HG02970 (cell line): Measurements from ENCODE around the gene SPAG7.

Experiments used
- ATAC-seq: cut with Tn5 transposase; IDR thresholded peaks from one replicate; pipeline ENCODE4 v1.9.1; 2021; ENCODE audit warnings: mild to moderate bottlenecking, moderate library complexity, moderate number of reproducible peaks; ENCODE audit not compliant: unreplicated experiment, low FRiP score

The SPAG7 gene, protein sequence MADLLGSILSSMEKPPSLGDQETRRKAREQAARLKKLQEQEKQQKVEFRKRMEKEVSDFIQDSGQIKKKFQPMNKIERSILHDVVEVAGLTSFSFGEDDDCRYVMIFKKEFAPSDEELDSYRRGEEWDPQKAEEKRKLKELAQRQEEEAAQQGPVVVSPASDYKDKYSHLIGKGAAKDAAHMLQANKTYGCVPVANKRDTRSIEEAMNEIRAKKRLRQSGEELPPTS

DNA sequence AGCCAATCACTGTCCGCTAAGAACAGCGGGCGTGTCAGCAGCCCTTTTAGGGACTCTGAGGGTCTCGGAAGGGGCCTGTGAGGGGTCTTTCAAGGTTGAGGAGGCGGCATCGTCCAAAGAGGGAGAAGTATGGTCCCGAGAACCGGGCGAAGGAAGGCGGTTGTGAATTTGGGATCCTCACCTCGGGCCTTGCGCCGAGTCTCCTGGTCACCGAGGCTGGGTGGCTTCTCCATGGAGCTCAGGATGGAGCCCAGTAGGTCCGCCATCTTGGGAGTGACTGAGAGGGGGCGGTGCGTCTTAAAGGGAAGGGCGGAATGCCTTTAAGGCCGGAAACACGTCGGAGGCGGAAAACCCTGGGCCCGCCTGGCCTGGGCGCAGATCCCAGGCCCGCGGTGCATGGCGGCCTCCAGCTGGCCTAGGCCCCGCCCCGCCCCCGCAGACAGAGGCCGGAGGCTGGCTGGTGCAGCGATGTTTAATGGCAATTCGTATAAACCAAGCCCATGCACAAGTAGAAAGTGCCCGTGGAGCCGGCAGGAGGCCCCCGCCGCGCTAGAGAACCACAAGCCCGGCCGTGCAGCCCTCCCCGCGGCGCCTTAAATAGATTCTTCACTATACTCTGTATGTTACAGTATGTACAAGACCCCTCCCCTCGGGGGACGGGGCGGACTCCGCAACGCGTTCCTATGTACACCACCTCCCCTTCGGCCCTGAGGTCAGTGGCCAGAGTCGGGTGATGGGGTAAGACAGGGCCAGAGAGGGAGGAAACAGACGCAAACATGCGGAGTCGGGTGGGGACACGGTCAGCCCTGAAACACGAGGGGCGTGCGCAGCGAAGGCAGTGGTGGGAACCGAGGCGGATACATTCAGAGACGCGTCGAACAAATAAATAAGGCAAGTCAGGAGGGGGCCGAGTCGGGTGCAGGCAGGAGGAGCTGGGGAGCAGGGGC lies at the start of gene SPAG7:
Gene SPAG7, minus strand, starts transcription at position 279 of the 947 bp plus-strand sequence. Its CDS starts 13 bp downstream, at position 266.
- peak; percentile 58 for ATAC-seq

DNA sequence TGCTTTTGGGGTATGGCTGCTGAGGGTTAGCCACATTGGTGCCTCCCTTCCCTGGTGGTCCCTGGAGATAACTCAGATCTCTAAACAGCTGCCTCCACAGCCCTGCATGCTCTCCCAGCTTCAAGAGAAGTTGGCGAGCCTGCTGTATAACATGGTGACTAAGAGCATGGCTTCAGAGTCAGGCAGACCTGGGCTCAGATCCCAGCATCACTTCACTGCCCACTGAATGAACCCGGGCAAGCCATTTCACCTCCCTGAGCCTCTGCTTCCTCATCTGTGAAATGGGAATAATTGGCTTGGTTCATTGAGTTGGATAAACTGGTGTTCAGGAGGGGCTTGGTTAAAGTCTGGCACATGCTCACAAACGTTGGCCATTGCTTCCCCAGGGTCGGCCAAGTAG lies 46.7 kb upstream of the SPAG7 start:
- ATAC-seq: no peak

DNA sequence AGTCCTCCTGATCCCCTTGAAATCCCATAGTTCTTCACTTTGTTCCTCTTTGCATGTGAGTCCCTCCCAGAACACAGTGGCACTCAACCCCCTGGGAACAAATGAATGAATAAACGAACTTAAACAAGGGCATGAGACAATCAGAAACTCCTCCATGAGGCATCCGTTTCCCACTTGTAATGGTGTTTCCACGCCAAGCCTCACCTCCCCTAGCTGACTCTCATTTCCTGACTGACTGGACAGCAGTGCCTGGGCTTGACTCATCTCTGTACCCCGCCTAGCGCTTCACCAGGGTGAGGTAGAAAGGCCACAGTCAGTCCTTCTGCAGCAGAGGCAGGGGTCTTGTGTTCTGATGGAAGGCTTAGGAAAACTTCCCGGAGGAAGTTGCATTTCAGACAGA lies 44.3 kb upstream of the SPAG7 start:
- no peak for ATAC-seq

DNA sequence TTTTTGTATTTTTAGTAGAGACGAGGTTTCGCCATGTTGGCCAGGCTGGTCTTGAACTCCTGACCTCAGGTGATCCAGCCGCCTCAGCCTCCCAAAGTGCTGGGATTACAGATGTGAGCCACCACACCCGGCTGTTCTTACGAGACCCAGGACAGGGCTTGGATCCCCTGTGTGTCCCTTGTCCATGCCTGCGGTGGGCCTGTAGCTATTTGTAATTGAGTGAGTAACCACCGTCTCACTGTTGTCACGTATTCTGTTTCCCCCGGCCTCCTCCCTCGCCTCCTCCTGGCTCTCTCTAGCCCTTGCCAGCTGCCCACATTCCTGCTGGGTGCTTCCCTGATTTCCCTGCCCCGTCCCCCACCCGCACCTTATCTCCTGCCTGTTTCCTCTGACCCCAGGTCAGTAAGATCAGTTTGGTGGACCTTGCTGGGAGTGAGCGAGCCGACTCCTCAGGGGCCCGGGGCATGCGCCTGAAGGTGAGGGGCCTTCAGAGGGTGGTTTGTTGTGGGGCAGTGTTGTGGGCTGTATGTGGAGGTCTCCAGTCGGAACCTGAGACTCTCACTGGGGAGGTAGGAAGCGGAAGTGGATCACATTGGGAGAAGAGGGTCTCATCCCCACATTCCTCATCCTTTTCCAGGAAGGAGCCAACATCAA lies 35.7 kb upstream of the SPAG7 start:
- no peak for ATAC-seq

DNA sequence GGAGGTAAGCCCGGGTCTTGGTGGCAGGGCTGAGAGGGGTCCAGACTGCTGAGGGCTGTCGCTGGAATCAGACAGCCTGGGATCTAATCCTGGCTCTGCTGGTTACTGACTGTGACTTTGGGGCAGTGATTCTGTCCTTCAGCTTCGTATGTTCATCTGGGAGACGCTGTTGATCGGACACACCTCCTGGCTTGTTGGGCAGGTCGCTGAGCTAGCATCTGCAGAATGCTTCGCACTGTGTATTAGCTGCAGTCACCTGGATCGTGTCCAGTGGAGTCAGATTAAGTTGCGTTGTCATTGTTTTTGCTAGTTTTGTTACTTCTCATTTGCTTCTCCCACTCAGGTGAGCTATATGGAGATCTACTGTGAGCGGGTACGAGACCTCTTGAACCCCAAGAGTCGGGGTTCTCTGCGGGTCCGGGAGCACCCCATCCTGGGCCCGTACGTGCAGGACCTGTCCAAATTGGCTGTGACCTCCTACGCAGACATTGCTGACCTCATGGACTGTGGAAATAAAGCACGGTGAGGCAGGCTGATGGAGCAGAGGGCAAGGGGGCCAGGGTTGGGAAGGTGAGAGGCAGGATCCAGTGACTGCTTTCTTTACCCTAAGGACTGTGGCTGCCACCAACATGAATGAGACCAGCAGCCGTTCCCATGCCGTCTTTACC lies 34.6 kb upstream of the SPAG7 start:
- no peak for ATAC-seq

DNA sequence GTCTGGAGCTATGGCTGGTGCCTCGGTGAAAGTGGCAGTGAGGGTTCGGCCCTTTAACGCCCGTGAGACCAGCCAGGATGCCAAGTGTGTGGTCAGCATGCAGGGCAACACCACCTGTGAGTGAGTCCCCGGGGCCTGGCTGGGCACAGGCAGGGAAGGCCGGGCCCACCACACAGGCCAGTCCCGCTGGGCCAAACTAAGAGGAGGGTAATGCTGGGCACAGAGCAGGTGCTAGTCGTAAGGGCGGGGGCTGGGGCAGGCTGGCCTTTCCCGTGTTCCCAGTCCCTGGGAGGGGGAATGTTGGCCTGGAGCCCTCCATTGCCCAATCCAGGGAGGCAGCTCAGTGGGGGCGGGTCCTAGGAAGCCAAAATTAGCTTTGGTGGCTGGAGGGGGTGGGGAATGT lies 32.6 kb upstream of the SPAG7 start:
- ATAC-seq: no peak

DNA sequence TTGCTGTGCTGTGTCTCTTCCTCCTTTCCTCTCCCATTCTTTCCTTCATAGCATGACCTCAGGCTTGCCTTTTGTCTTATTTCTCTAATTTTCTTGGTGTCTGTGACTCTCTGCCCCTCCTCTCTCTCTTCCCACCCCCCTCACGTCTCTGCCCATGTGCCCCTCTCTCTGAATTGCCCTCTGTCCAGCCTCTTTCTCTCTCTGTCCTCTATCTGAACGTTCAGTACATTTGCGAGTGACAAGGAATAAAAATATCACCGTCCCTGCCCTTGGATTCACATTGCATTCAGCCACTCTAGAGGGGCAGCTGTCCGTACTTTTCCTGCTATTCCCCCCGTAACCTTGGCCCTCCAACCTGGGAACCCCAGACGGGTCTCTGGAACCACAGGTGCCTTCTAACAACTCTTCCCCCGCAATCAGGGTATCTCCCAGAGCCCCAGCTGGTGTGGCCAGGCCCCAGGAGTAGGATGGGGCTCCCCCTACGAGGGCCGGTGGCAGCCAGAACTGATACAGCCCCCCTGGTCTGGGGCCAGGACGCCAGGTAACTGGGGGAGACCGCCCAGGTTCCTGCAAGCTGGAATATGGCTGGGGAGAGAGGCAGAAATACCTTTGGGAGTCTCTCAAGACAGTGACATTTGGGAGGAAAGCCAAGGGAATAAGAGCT lies 31.9 kb upstream of the SPAG7 start:
- ATAC-seq: no peak

DNA sequence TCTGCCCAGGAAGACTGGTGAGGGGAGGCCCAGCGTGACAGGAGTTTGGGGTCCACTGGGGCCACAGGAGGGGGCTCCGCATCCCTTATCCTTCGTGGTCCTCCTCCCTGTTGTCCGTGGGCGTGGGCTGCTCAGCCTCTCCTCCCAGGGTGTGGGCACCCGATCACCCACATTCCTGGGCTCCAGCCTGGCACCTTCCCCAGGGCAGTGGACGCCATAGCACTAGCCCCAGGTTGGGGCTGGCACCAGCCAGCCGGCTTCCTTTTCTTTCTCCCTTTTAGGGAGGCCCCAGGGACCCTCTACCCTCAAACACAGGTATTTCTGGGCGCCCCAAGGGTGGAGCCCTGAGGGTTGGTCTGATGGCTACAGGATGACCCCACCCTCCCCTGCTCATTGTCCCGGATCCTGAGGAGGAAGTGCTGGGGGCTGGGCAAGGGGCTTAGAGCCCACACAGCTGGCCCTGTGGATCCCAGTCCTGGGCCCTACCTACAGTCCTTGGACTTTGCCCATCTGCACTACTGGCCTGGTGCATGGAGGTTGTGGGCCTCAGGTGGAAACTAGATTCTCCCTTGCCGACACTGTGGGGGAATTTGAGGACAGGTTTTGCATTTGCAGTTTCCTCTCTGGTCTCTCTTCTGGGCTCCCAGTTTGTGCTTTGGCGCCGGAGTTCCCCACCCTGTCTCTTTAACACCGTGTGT lies 31.3 kb upstream of the SPAG7 start:
- no peak for ATAC-seq

DNA sequence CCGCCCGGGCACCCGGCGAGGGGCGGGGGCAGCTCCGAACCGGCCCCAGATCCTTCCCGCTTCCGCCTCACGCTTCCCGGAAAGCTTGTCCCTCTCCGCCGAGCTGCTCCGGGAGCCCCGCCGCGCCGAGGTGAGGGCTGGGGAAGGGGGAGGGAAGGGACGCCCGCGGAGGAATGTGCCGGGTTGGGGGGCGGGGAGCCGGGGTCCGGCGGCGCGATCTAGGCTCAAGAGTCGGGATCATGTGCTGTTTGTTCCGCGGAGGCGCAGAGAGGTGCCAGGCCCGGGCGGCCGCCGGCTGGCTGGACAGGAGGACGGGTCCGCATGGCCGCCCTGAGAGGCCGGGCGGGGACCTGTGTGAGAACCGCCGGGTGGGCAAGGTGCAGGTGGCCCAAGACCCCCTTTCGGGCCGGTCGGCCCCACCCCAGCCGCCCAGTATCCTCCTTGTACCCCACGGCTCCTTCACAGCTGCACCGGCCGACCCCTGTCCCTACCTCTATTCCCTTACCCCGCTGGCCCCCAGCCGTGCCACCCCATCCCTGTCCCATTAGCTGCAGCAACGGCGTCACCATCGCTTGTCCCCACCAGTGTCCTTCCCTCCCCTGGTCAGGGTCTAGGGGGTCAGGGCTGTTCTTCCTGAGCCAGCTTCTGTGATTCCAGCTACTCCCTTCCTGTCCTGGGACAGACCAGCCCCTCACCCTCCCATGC lies 30.6 kb upstream of the SPAG7 start:
- peak; percentile 2 for ATAC-seq

DNA sequence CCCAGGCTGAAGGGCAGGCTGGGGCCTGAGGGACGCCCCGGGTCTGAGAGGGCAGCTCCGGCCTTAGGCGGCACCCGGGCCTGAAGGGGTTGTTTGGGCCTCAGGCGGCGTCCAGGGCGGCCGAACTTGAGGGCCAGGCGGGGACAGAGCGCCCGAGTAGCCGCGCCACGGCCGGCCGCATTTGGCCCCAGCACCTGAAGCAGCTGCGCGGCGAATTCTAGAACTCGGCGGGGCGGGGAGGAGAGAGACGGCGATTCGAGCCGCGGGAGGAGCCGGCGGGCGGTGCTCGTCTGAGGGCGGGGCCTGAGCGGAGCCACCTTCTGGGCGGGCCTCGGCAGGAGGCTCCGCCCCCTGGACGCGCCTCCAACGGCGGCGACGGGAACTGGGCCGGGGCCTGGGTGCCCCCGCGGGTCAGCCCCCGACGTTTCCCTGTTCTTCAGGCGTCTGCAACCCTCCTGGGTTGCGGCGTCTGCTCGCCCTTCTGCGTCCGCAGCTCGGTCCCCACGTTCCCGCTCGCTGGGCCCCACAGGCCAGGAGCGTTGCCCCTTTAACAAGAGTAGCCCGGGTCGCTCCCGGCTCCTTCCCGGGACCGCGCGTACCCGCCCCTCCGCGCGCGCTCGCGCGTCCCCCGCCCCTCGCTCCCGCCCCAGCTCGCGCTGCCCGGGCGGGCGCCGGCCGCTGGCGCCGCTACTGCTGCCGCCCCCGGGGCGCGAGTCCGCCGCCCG lies 29.8 kb upstream of the SPAG7 start, which contains the start of the genes INCA1 and KIF1C:
Gene INCA1, minus strand, starts transcription at position 221 of the 725 bp plus-strand sequence. CDS start 3,085 bp downstream, outside the sequence.
Gene KIF1C, plus strand, starts transcription at position 649 of the 725 bp plus-strand sequence. CDS start 2,297 bp downstream, outside the sequence.
- ATAC-seq: peak; percentile 89

DNA sequence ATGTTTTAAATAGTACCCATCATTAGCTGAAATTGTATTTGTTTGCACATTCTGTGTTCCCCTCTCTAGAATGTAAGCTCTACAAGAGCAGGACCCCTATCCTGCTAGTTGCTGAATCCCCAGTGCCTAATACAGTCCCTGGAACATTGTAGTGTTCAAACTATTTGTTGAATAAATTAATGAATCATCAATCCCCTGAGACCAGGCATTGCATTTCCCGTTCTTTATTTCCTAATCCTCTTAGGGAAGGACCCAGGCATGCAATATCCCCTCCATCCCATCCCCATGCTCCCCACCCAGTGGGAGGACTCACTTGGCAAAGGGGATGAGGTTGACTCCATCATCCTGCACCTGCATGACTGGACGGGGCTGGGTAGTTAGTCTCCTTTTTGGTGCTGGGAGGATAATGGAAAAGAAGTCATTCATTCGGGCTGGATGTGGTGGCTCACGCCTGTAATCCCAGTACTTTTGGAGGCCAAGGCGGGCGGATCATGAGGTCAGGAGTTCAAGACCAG lies 26.5 kb upstream of the SPAG7 start:
- ATAC-seq: no peak

DNA sequence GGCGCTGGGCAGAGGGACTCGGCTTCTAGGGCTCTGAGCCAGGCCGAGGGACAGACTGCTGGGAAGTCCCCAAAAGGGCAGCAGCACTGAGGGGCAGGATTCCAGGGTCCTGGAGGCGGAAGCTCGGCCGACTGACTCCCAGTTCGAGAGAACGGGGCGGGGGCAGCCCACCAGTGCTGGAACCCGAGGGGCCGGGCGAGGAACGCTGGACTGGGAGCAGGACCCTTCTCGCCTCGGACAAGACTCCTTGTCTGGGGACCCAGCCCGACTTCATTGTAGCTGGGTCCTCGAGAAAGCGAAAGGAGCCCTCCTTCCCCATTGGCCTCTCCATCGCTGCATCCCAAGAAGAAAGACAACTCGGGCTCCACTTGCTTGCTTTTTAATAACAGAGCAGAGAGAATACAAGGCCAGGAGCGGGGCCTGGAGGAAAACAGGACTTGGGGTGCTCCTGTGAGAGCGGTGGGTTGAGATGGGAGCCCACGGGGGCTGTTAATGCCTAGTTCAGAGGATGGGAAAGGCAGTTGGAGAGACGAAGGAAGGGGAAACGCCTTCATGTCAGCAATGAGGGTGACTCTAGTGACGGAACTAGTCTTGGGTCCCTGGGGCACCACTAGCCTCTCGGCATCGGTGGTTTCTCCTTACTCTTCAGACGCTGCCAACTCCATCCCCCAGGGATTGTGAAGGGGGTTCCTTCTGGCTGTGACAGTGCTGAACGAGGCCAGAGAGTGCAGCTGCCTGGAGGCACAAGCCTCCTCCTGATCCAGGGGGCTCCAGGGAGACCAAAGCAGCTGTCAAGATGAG lies 20.4 kb upstream of the SPAG7 start:
- ATAC-seq: no peak

DNA sequence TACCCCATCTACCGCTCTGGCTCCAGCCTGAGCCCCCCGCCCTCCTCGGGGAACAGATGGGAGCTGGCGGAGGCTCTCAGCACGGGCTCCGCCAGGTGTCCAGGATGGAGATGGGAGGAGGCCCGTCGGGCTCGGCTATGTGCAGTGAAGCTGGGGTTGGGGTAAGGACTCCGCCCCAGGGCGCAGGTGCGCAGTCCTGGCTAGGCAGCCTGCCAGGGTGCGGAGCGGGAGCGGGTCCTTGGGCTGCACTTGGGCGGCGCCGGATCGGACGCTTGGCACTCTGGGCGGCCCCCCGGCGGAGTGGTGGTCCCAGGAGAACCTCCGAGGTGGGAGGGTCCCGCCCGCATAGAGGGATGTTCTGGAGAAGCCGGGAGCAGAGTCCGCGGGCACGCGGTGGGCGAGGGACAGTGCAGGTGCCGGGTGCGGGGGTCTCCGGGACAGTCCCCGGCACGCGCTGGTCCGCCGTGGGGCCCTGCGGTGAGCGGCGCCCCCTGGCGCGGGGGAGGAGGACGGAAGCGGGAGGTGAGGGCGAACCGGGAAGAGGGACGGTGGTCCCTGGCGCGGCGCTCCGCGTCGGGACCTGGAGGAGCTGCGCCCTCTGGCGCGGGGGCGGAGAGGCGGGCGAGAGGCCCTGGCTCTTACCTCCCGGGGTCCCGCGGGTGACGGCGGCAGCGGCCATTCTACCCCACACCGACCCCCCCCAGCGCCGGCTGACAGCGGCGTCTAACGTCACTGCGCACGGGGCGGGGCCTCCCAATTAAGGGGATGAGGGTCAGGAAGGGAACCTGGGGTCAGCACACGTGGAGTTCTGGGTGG lies 19.5 kb upstream of the SPAG7 start, which contains the start of gene CAMTA2:
Gene CAMTA2, minus strand, starts transcription at position 725 of the 816 bp plus-strand sequence. CDS start 1,453 bp downstream, outside the sequence.
- ATAC-seq: peak; percentile 63

DNA sequence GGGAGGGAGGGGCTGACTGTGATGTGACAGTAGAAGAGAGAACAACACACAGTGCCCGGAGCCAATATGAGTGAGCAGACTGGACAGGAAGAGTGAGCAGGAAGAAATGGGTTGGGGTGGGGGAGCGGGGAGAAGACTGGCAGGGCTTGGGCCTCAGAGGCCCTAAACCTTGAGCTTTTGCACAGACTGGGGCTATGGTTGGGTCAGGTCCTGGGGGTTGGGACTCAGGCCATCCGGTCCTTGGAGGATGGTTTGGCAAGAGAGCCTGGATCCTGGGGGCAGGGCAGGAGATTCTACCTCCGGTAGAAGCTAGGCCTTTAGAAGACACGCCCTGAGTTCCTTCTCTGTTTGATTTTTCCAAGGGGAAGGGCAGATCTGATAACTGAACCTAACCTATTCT lies 18.8 kb upstream of the SPAG7 start:
- ATAC-seq: no peak

DNA sequence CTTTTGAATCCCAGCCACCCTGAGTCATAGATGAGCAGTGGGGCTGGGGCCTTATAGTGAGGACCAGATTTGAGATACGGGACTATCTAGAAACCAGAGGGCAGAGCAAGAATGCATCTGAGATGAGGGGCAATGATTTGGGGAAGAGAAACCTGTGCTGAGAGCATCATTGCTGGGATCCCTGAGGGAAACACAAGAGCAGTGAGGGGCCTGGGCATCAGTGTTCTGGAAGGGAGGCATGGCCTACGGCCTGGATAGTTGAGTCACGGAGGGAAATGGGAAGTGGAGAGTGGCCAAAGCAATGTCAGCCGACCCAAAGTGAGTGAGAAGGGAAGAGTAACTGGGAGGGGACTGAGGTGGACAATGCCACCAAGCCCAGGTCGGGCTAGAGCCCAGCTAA lies 14.7 kb upstream of the SPAG7 start:
- no peak for ATAC-seq

DNA sequence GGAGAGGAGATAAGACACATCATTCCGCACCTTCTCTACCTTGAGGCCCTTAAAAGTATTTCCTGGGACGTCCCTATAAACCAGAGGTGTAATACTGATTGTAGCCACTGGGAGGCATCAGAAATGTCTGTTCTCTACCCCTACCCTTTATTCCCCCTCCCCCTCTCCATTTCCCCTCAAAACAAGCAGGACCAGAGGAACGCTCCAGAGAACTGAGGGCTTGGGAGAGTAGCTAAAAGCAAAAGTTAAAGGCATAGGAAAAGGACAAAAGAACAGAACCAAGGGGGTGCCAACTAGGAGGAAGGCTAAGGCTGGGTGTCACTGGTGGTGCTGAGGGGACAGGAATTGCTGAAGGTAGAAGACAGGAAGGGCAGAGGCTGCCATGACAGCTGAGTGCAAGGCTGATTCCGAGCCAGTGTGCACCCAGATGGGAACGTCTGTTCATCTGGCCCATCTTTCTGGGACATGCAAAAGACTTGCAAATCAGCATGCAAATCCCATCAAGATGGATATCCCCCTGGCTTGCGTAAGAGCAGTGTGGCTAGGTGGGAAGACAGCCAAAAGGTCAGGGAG lies 13.1 kb upstream of the SPAG7 start:
- no peak for ATAC-seq
